SJSA1 (cell line): ENCODE measurements around the gene TBCD. TPM values are rescaled to one million over a fixed set of nuclear protein-coding genes. Genes with fewer than 3 reads are reported as not detected.
"Not testable (repeated sequence)": the region's sequence is repeated elsewhere in the genome, so short reads cannot be mapped to it uniquely, and the experiment has no call there.

Experiments
- DNase-seq, 2 experiments: peaks; one replicate each; pipeline ENCODE4 v3.0.0-alpha.2; 2015 to 2020; ENCODE audit warnings: low spot score in 2 of 2, low read depth in 1 of 2
- H3K27ac ChIP-seq: fragments of 250-450 bp; sonication (Bioruptor Pico); 2 replicates; pipeline ENCODE4 v1.5.1; 2020; ENCODE audit warnings: mild to moderate bottlenecking, moderate library complexity
- H3K27me3 ChIP-seq: fragments of 250-450 bp; sonication (Bioruptor Pico); replicated peaks from 2 replicates; pipeline ENCODE4 v1.5.1; 2020; ENCODE audit warnings: mild to moderate bottlenecking, moderate library complexity
- H3K36me3 ChIP-seq: fragments of 250-450 bp; sonication (Bioruptor Pico); 2 replicates; pipeline ENCODE4 v1.5.1; 2020; ENCODE audit warnings: mild to moderate bottlenecking
- H3K4me1 ChIP-seq: fragments of 250-450 bp; sonication (Bioruptor Pico); replicated peaks from 2 replicates; pipeline ENCODE4 v1.6.1; 2021; ENCODE audit warnings: mild to moderate bottlenecking
- H3K4me3 ChIP-seq: fragments of 250-450 bp; sonication (Bioruptor Pico); 2 replicates; pipeline ENCODE4 v1.5.1; 2020; ENCODE audit warnings: mild to moderate bottlenecking
- H3K9me3 ChIP-seq: fragments of 250-450 bp; sonication (Bioruptor Pico); replicated peaks from 2 replicates; pipeline ENCODE4 v1.5.1; 2020; ENCODE audit warnings: mild to moderate bottlenecking
- total RNA-seq: library from RNA; depleted of rRNA; stranded (reverse); fragments of >200 nt; shearing (Covaris generic); gene quantifications from 2 replicates; pipeline ENCODE4 v1.2.3, GENCODE V29; 2014

Gene TBCD
- total RNA-seq, 1 experiment from 2014 or later, result 39.4 TPM

GRCh38 chr17:82950525-82951102 is 198.7 kb downstream of the TBCD start:
- peaks cover 48% of the 10 kb centered on the region for H3K36me3 ChIP-seq
- DNase-seq, result no peak
- no peak overlapping the region for H3K4me3 ChIP-seq
- H3K9me3 ChIP-seq, result peaks cover 19% of the 10 kb centered on the region
- no peak overlapping the region for H3K27ac ChIP-seq
- no peaks in the 10 kb centered on the region for H3K4me1 ChIP-seq
- H3K27me3 ChIP-seq, result no peaks in the 10 kb centered on the region

- DNase-seq, result peak in 1 of 2 experiments; percentile 40
- H3K27ac ChIP-seq, result no peak overlapping the region
- no peaks in the 10 kb centered on the region for H3K27me3 ChIP-seq
- H3K36me3 ChIP-seq, result peaks cover 47% of the 10 kb centered on the region
- no peak overlapping the region for H3K4me3 ChIP-seq
- H3K4me1 ChIP-seq, result no peaks in the 10 kb centered on the region
- peaks cover 23% of the 10 kb centered on the region for H3K9me3 ChIP-seq
Measured at GRCh38 chr17:82952019-82952418, 200.2 kb downstream of the TBCD start.

- Histone ChIP-seq H3K9me3 (peaks cover 17% of the 10 kb centered on the region), H3K36me3 (peaks cover 36% of the 10 kb centered on the region)
- not testable (repeated sequence) for H3K4me3 ChIP-seq, H3K27ac ChIP-seq, H3K4me1 ChIP-seq, H3K27me3 ChIP-seq, DNase-seq
Measured at GRCh38 chr17:82955106-82955505, 203.2 kb downstream of the TBCD start.

- H3K4me3 ChIP-seq, H3K4me1 ChIP-seq, DNase-seq, H3K27me3 ChIP-seq, H3K27ac ChIP-seq: not testable (repeated sequence)
- Histone ChIP-seq H3K36me3 (peaks cover 31% of the 10 kb centered on the region), H3K9me3 (peaks cover 17% of the 10 kb centered on the region)
Measured at GRCh38 chr17:82955627-82956026, 203.8 kb downstream of the TBCD start.

- H3K27ac ChIP-seq, result no peak overlapping the region
Measured at GRCh38 chr17:82956146-82956725, 204.4 kb downstream of the TBCD start.

GRCh38 chr17:82956726-82957468 is 205.0 kb downstream of the TBCD start:
- DNase-seq, result peak in 1 of 2 experiments; percentile 47
- no peak overlapping the region for H3K4me3 ChIP-seq
- no peaks in the 10 kb centered on the region for H3K4me1 ChIP-seq
- H3K9me3 ChIP-seq, result peaks cover 17% of the 10 kb centered on the region
- no peak overlapping the region for H3K27ac ChIP-seq
- no peaks in the 10 kb centered on the region for H3K27me3 ChIP-seq
- peaks cover 23% of the 10 kb centered on the region for H3K36me3 ChIP-seq

More at GRCh38 chr17:82956146-82956725, 204.4 kb downstream of the TBCD start:
- H3K27me3 ChIP-seq, result no peaks in the 10 kb centered on the region
- H3K9me3 ChIP-seq, result peaks cover 17% of the 10 kb centered on the region
- H3K4me3 ChIP-seq, result no peak overlapping the region
- no peaks in the 10 kb centered on the region for H3K4me1 ChIP-seq
- DNase-seq, result peak in 1 of 2 experiments; percentile 40
- peaks cover 25% of the 10 kb centered on the region for H3K36me3 ChIP-seq

- no peak for DNase-seq
- Histone ChIP-seq H3K36me3 (peaks cover 23% of the 10 kb centered on the region), H3K4me1 (no peaks in the 10 kb centered on the region), H3K4me3 (no peak overlapping the region), H3K27ac (no peak overlapping the region), H3K9me3 (peaks cover 15% of the 10 kb centered on the region), H3K27me3 (no peaks in the 10 kb centered on the region)
Measured at GRCh38 chr17:82957469-82957795, 205.6 kb downstream of the TBCD start.

GRCh38 chr17:82957961-82958561 is 206.2 kb downstream of the TBCD start:
- DNase-seq, result peak in 1 of 2 experiments; percentile 48
- H3K27ac ChIP-seq, result no peak overlapping the region
- H3K9me3 ChIP-seq, result peaks cover 9% of the 10 kb centered on the region
- H3K36me3 ChIP-seq, result peaks cover 23% of the 10 kb centered on the region
- peaks cover 3% of the 10 kb centered on the region; the same call in 1 of the 2 replicates for H3K4me1 ChIP-seq
- H3K27me3 ChIP-seq, result no peaks in the 10 kb centered on the region
- H3K4me3 ChIP-seq, result no peak overlapping the region

GRCh38 chr17:82959242-82959930 is 207.5 kb downstream of the TBCD start:
- Histone ChIP-seq H3K4me1 (peaks cover 4% of the 10 kb centered on the region), H3K4me3 (no peak overlapping the region), H3K27ac (no peak overlapping the region), H3K36me3 (peaks cover 23% of the 10 kb centered on the region), H3K9me3 (peaks cover 8% of the 10 kb centered on the region; the same call in 1 of the 2 replicates), H3K27me3 (no peaks in the 10 kb centered on the region)
- DNase-seq, result peak in 1 of 2 experiments; percentile 40

GRCh38 chr17:82959990-82960418 is 208.1 kb downstream of the TBCD start:
- Histone ChIP-seq H3K9me3 (peaks cover 8% of the 10 kb centered on the region; the same call in 1 of the 2 replicates), H3K4me3 (no peak overlapping the region), H3K4me1 (peaks cover 4% of the 10 kb centered on the region), H3K27me3 (no peaks in the 10 kb centered on the region), H3K36me3 (peaks cover 23% of the 10 kb centered on the region), H3K27ac (no peak overlapping the region)
- DNase-seq, result peak in 1 of 2 experiments; percentile 43

GRCh38 chr17:82960419-82961271 is 208.8 kb downstream of the TBCD start:
- Histone ChIP-seq H3K4me3 (no peak overlapping the region), H3K36me3 (peaks cover 18% of the 10 kb centered on the region), H3K27me3 (no peaks in the 10 kb centered on the region), H3K27ac (no peak overlapping the region), H3K4me1 (peaks cover 4% of the 10 kb centered on the region), H3K9me3 (peaks cover 5% of the 10 kb centered on the region; the same call in 1 of the 2 replicates)
- peak in 1 of 2 experiments; percentile 52 for DNase-seq

GRCh38 chr17:82961366-82962162 is 209.7 kb downstream of the TBCD start:
- Histone ChIP-seq H3K9me3 (peaks cover 2% of the 10 kb centered on the region; the same call in 1 of the 2 replicates), H3K4me1 (peaks cover 4% of the 10 kb centered on the region), H3K27ac (no peak overlapping the region), H3K27me3 (no peaks in the 10 kb centered on the region), H3K4me3 (no peak overlapping the region), H3K36me3 (peaks cover 14% of the 10 kb centered on the region)
- peak in 1 of 2 experiments; percentile 43 for DNase-seq
